ENCODE results near the gene SHKBP1.

SHKBP1 gene

GRCh38 chr19:40614622-40615411, 38.1 kb downstream of the SHKBP1 start:
- in situ Hi-C loops (cut with HindIII; ENCODE audit: low sequenced_read_pairs) = no loop called here
- H3K4me3 ChIP-seq (ENCODE audit: low read depth, low read length) = peak overlapping the region; percentile 72
- TF ChIP-seq CTCF (IDR thresholded peaks at IDR 0.05; ENCODE audit: low read depth, low read length) = no peak
- peak; percentile 98 for DNase-seq (ENCODE audit: low read depth, low spot score)

GRCh38 chr19:40616178-40616577, 39.5 kb downstream of the SHKBP1 start:
- DNase-seq (ENCODE audit: low read depth, low spot score) = no peak
- no peak overlapping the region for H3K4me3 ChIP-seq (ENCODE audit: low read depth, low read length)
- in situ Hi-C loops (cut with HindIII; ENCODE audit: low sequenced_read_pairs) = no loop called here
- no peak for TF ChIP-seq CTCF (IDR thresholded peaks at IDR 0.05; ENCODE audit: low read depth, low read length)

GRCh38 chr19:40616941-40617340, 40.3 kb downstream of the SHKBP1 start:
- in situ Hi-C loops (cut with HindIII; ENCODE audit: low sequenced_read_pairs) = no loop called here
- no peak for TF ChIP-seq CTCF (IDR thresholded peaks at IDR 0.05; ENCODE audit: low read depth, low read length)
- H3K4me3 ChIP-seq (ENCODE audit: low read depth, low read length) = no peak overlapping the region
- no peak for DNase-seq (ENCODE audit: low read depth, low spot score)

- TF ChIP-seq CTCF (IDR thresholded peaks at IDR 0.05; ENCODE audit: low read depth, low read length) = no peak
- no peak overlapping the region for H3K4me3 ChIP-seq (ENCODE audit: low read depth, low read length)
- DNase-seq (ENCODE audit: low read depth, low spot score) = no peak
- in situ Hi-C loops (cut with HindIII; ENCODE audit: low sequenced_read_pairs) = no loop called here
Measured at GRCh38 chr19:40617961-40618360, 41.3 kb downstream of the SHKBP1 start.

GRCh38 chr19:40619333-40620160, 42.9 kb downstream of the SHKBP1 start:
- TF ChIP-seq CTCF (IDR thresholded peaks at IDR 0.05; ENCODE audit: low read depth, low read length) = no peak
- in situ Hi-C loops (cut with HindIII; ENCODE audit: low sequenced_read_pairs) = no loop called here
- no peak for DNase-seq (ENCODE audit: low read depth, low spot score)
- no peak overlapping the region for H3K4me3 ChIP-seq (ENCODE audit: low read depth, low read length)

- no peak overlapping the region for H3K4me3 ChIP-seq (ENCODE audit: low read depth, low read length)
- DNase-seq (ENCODE audit: low read depth, low spot score) = no peak
- no peak for TF ChIP-seq CTCF (IDR thresholded peaks at IDR 0.05; ENCODE audit: low read depth, low read length)
- in situ Hi-C loops (cut with HindIII; ENCODE audit: low sequenced_read_pairs) = no loop called here
Measured at GRCh38 chr19:40620161-40620485, 43.5 kb downstream of the SHKBP1 start.

All from astrocyte of the spinal cord (primary cell).